Natural killer cell (primary cell): ENCODE measurements around the gene IKZF1. TPM values are rescaled to one million over a fixed set of nuclear protein-coding genes. Genes with fewer than 3 reads are reported as not detected.
A peak's percentile ranks its signal among the peaks of the same experiment; 100 is the strongest.

ENCODE experiments used
- ATAC-seq, 3 donors: fragments of 150-1000 bp in 2 of 3; fragments of 200-7000 bp in 1 of 3; cut with Tn5 transposase; 1 replicate in 1 of 3; 2 replicates in 2 of 3; pipeline ENCODE4 v1.10.0; 2021; ENCODE audit warnings: mild to moderate bottlenecking in 2 of 3, moderate library complexity in 2 of 3
- DNase-seq, 2 donors: peaks; one replicate each; pipeline versions ENCODE4 v3.0.0 to v3.0.0-alpha.2; 2013 to 2021; ENCODE audit warnings: mixed read lengths in 1 of 2
- H3K27ac ChIP-seq: one replicate; pipeline ENCODE4 v1.5.1; 2013; ENCODE audit warnings: mild to moderate bottlenecking, low read length
- H3K27me3 ChIP-seq: one replicate; pipeline ENCODE4 v1.6.1; 2013; ENCODE audit warnings: low read length; ENCODE audit not compliant: control insufficient read depth, insufficient read depth
- H3K36me3 ChIP-seq: one replicate; pipeline ENCODE4 v1.6.1; 2013; ENCODE audit warnings: low read length; ENCODE audit not compliant: control insufficient read depth, insufficient read depth
- H3K4me1 ChIP-seq: one replicate; pipeline ENCODE4 v1.6.1; 2013; ENCODE audit warnings: low read length; ENCODE audit not compliant: control insufficient read depth, insufficient read depth
- H3K4me3 ChIP-seq: one replicate; pipeline ENCODE4 v1.5.1; 2013; ENCODE audit warnings: low read length
- H3K9me3 ChIP-seq: one replicate; pipeline ENCODE4 v1.6.1; 2013; ENCODE audit warnings: low read length; ENCODE audit not compliant: control insufficient read depth, insufficient read depth
- H3K27ac Mint-ChIP-seq, 2 donors: one replicate each; pipeline ENCODE4 v1.8.0; 2022; ENCODE audit warnings: mild to moderate bottlenecking in 2 of 2, mixed read lengths in 2 of 2, moderate library complexity in 1 of 2
- H3K27me3 Mint-ChIP-seq, 2 donors: one replicate each; pipeline ENCODE4 v1.8.0; 2022; ENCODE audit warnings: low read depth in 2 of 2, mixed read lengths in 2 of 2
- H3K36me3 Mint-ChIP-seq: one replicate; pipeline ENCODE4 v1.8.0; 2022; ENCODE audit warnings: mixed read lengths
- H3K4me1 Mint-ChIP-seq, 2 donors: one replicate each; pipeline ENCODE4 v1.8.0; 2022; ENCODE audit warnings: mixed read lengths in 2 of 2
- H3K4me3 Mint-ChIP-seq: one replicate; pipeline ENCODE4 v1.8.0; 2022; ENCODE audit warnings: mild to moderate bottlenecking, moderate library complexity, mixed read lengths
- H3K9me3 Mint-ChIP-seq, 2 donors: one replicate each; pipeline ENCODE4 v1.8.0; 2022; ENCODE audit warnings: mixed read lengths in 2 of 2
- CTCF ChIP-seq: fragments of 200-600 bp; IDR thresholded peaks from one replicate; pipeline ENCODE4 v1.8.0; 2022; ENCODE audit warnings: antibody characterized with exemption
- WGBS: methylation state at CpG from one replicate; pipeline ENCODE4 v1.1.7; 2013; ENCODE audit warnings: missing lambda C conversion rate; ENCODE audit not compliant: insufficient coverage; 5-methylcytosine and 5-hydroxymethylcytosine counted together
- intact Hi-C: fragments of 100-400 bp; cut with micrococcal nuclease; formaldehyde crosslinking; loops from one replicate; pipeline ENCODE4 v1.14.2; 2022
- total RNA-seq, 4 donors: library from RNA; stranded (reverse); fragments of 120-200 nt in 1 of 4; gene quantifications; one replicate each; pipeline versions ENCODE4 v1.2.3 to v1.2.4, GENCODE V29; 2013 to 2022

IKZF1 gene
- total RNA-seq, 3 donors from 2014 or later (not counting 1 experiment from before 2014, with no cell fraction given): 294 to 391 (median 350) TPM

GRCh38 chr7:50308203-50308531, 3.7 kb downstream of the IKZF1 start:
- no peak for DNase-seq
- peak overlapping the region in 1 of 2 donors; percentile 98 for H3K27ac Mint-ChIP-seq

GRCh38 chr7:50308532-50309385, 4.2 kb downstream of the IKZF1 start:
- no peak for TF ChIP-seq CTCF
- ATAC-seq: no peak
- H3K4me1 ChIP-seq: peaks cover 31% of the 10 kb centered on the region
- 13% methylated on average over 17 of the region's 18 CpGs for WGBS
- Mint-ChIP-seq H3K4me3 (peak overlapping the region; percentile 99), H3K36me3 (no peaks in the 10 kb centered on the region), H3K27ac (peak overlapping the region in 1 of 2 donors; percentile 98), H3K4me1 (peaks cover 78 to 80% of the 10 kb centered on the region in 2 donors), H3K9me3 (no peaks in the 10 kb centered on the region), H3K27me3 (no peaks in the 10 kb centered on the region)
- peak overlapping the region; percentile 41 for H3K4me3 ChIP-seq
- no peaks in the 10 kb centered on the region for H3K9me3 ChIP-seq
- DNase-seq: peak in 1 of 2 donors; percentile 56
- intact Hi-C loops: loop anchor here (1.0 kb wide), 1 partner anchor 8 kb away; no protein-coding TSS in a partner anchor
- H3K36me3 ChIP-seq: peaks cover 9% of the 10 kb centered on the region
- no peaks in the 10 kb centered on the region for H3K27me3 ChIP-seq
- H3K27ac ChIP-seq: peak overlapping the region; percentile 93

More at GRCh38 chr7:50308203-50308531, 3.7 kb downstream of the IKZF1 start:
- Histone ChIP-seq H3K4me3 (peak overlapping the region; percentile 96), H3K27ac (peak overlapping the region; percentile 93), H3K27me3 (no peaks in the 10 kb centered on the region), H3K9me3 (no peaks in the 10 kb centered on the region), H3K4me1 (peaks cover 30% of the 10 kb centered on the region), H3K36me3 (peaks cover 7% of the 10 kb centered on the region)
- Mint-ChIP-seq H3K27me3 (no peaks in the 10 kb centered on the region), H3K9me3 (no peaks in the 10 kb centered on the region), H3K4me3 (peak overlapping the region; percentile 99), H3K36me3 (no peaks in the 10 kb centered on the region), H3K4me1 (peaks cover 72 to 76% of the 10 kb centered on the region in 2 donors)
- WGBS: 6% methylated on average over 3 of the region's 3 CpGs
- ATAC-seq: no peak
- TF ChIP-seq CTCF: no peak
- intact Hi-C loops: loop anchor here (1.0 kb wide), 1 partner anchor 8 kb away; no protein-coding TSS in a partner anchor

DNA sequence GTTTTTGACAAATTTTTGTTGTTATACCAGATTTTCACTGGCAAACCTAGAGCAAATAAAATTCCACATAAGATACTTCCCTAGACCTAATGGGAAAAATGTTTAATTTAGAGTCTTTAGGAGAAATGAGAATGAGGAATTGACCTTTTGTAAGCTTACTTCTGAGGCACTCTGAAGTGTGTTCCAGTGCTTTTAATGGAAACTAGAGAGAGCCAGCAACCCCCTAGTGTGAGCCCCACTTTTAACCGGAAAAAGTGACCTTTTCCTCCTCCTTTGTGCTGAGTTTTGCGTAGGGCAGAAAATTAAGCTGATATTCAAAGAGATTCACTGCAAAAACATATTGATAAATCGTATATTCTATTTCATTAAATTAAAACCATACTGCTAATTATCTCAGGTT, 5.2 kb downstream of the IKZF1 start:
- Histone ChIP-seq H3K4me3 (peak overlapping the region; percentile 41), H3K27ac (peak overlapping the region; percentile 93), H3K27me3 (no peaks in the 10 kb centered on the region), H3K36me3 (peaks cover 10% of the 10 kb centered on the region), H3K4me1 (peaks cover 41% of the 10 kb centered on the region), H3K9me3 (no peaks in the 10 kb centered on the region)
- Mint-ChIP-seq H3K9me3 (no peaks in the 10 kb centered on the region), H3K36me3 (no peaks in the 10 kb centered on the region), H3K27ac (peak overlapping the region in 1 of 2 donors; percentile 98), H3K4me3 (peak overlapping the region; percentile 99), H3K27me3 (no peaks in the 10 kb centered on the region), H3K4me1 (peaks cover 88 to 90% of the 10 kb centered on the region in 2 donors)
- no peak for TF ChIP-seq CTCF
- ATAC-seq (no peak), DNase-seq (peak in 1 of 2 donors; percentile 36)
- no CpG with 5 or more reads among the region's 3 CpGs for WGBS
- intact Hi-C loops: no loop called here
